ENCODE results near the gene SNX5.
A peak's percentile ranks its signal among the peaks of the same experiment; 100 is the strongest.

SNX5 gene

DNA sequence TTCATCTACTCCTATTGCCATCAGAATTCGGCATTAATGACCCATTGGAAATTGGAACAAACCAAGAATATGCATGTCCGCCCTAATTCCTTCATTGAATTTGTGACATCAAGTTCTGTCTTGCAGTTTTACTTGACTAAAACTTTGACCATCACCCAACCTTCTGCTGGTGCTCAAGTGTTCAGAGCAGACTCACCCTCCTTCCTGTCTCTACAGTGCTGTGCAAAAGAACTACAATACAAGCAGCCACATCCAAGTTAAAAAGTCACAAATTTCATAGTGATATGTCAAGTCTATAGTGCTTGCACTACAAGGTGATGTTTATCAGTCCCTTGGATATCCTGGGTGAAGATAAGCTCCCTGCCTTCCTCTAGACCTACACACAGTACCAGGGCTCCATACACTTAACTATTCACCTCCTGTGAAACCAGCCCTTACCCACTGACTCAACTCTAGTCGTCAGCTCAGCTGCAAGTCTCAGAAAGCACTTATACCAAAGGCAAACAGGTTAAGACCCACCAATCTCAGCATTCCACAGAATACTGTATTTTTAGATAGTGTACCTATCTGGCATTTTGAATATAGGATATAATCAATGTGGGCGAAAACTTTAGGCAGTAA, 23.6 kb downstream of the SNX5 start:
- peaks cover 26% of the 10 kb centered on the region for H3K79me2 ChIP-seq (ENCODE audit: control insufficient read depth, insufficient read depth, low read length)
- H3K79me1 ChIP-seq (ENCODE audit: low read length) = peaks cover 11% of the 10 kb centered on the region
- WGBS (ENCODE audit: extremely low coverage, insufficient coverage, low lambda C conversion rate) = no CpG with 5 or more reads among the region's 4 CpGs
- H3K4me1 ChIP-seq (ENCODE audit: control insufficient read depth, low read depth, low read length) = no peaks in the 10 kb centered on the region
- H3K9ac ChIP-seq (ENCODE audit: low read length) = no peak overlapping the region
- H3K4me3 ChIP-seq (ENCODE audit: low read length) = no peak overlapping the region
- no peak overlapping the region for H2BK5ac ChIP-seq (ENCODE audit: low read length)
- no peak for DNase-seq
- H2BK120ac ChIP-seq (ENCODE audit: low read depth, low read length) = no peak overlapping the region
- H3K36me3 ChIP-seq (ENCODE audit: control insufficient read depth, insufficient read depth, low read length) = peaks cover 35% of the 10 kb centered on the region
- H3K23ac ChIP-seq (ENCODE audit: low read length) = no peak overlapping the region
- H4K5ac ChIP-seq (ENCODE audit: low read length) = no peak overlapping the region
- H3K4me2 ChIP-seq (ENCODE audit: low read length) = no peak overlapping the region
- H3K56ac ChIP-seq (ENCODE audit: low read length) = no peak overlapping the region
- H3K18ac ChIP-seq (ENCODE audit: low read length) = no peak overlapping the region
- H3K27me3 ChIP-seq (ENCODE audit: insufficient read depth, low read length, poor library complexity) = no peaks in the 10 kb centered on the region
- no peak overlapping the region for H3K27ac ChIP-seq (ENCODE audit: low read depth, low read length)
- no peak overlapping the region for H2AK5ac ChIP-seq (ENCODE audit: low read length)
- no peak overlapping the region for H3K4ac ChIP-seq (ENCODE audit: low read depth, low read length)
- H2BK15ac ChIP-seq (replicated peaks; ENCODE audit: low read depth) = no peak overlapping the region
- H4K8ac ChIP-seq (ENCODE audit: low read depth, low read length) = no peak overlapping the region

GRCh38 chr20:17943343-17943742, 25.3 kb downstream of the SNX5 start:
- no CpG with 5 or more reads among the region's 3 CpGs for WGBS (ENCODE audit: extremely low coverage, insufficient coverage, low lambda C conversion rate)

DNA sequence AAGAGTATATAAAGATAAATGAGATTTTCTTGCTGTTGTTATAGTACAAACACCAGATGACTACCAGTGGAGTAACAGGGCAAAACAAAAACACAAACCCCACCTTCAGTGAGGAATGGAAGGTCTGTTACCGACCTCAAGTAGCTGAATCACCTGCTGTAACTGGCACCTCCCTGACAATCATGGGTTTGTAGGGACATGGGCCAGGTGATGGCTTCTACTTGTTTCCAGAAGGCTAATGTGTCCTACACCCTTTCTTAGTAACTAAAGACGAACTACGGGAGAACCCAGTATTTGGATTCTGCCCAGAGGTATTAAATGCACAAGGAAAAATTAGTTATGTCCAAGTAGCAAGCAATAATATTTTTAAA, 26.8 kb downstream of the SNX5 start:
- Histone ChIP-seq H4K5ac (ENCODE audit: low read length) (no peak overlapping the region), H3K27ac (ENCODE audit: low read depth, low read length) (no peak overlapping the region), H3K23ac (ENCODE audit: low read length) (no peak overlapping the region), H2AK5ac (ENCODE audit: low read length) (no peak overlapping the region), H2BK120ac (ENCODE audit: low read depth, low read length) (no peak overlapping the region), H3K4me3 (ENCODE audit: low read length) (no peak overlapping the region), H3K79me1 (ENCODE audit: low read length) (peaks cover 5% of the 10 kb centered on the region), H2BK15ac (replicated peaks; ENCODE audit: low read depth) (no peak overlapping the region), H4K8ac (ENCODE audit: low read depth, low read length) (no peak overlapping the region), H2BK5ac (ENCODE audit: low read length) (no peak overlapping the region), H3K4ac (ENCODE audit: low read depth, low read length) (no peak overlapping the region), H3K56ac (ENCODE audit: low read length) (no peak overlapping the region), H3K36me3 (ENCODE audit: control insufficient read depth, insufficient read depth, low read length) (peaks cover 24% of the 10 kb centered on the region), H3K27me3 (ENCODE audit: insufficient read depth, low read length, poor library complexity) (no peaks in the 10 kb centered on the region), H3K4me1 (ENCODE audit: control insufficient read depth, low read depth, low read length) (peaks cover 6% of the 10 kb centered on the region), H3K18ac (ENCODE audit: low read length) (no peak overlapping the region), H3K4me2 (ENCODE audit: low read length) (no peak overlapping the region), H3K79me2 (ENCODE audit: control insufficient read depth, insufficient read depth, low read length) (peaks cover 12% of the 10 kb centered on the region), H3K9ac (ENCODE audit: low read length) (no peak overlapping the region)
- WGBS (ENCODE audit: extremely low coverage, insufficient coverage, low lambda C conversion rate) = no CpG with 5 or more reads among the region's 3 CpGs
- DNase-seq = no peak

More at GRCh38 chr20:17943343-17943742, 25.3 kb downstream of the SNX5 start:
- no peaks in the 10 kb centered on the region for H3K27me3 ChIP-seq (ENCODE audit: insufficient read depth, low read length, poor library complexity)
- DNase-seq = no peak
- H4K8ac ChIP-seq (ENCODE audit: low read depth, low read length) = no peak overlapping the region
- no peak overlapping the region for H3K23ac ChIP-seq (ENCODE audit: low read length)
- H3K4me3 ChIP-seq (ENCODE audit: low read length) = no peak overlapping the region
- H3K79me1 ChIP-seq (ENCODE audit: low read length) = peaks cover 8% of the 10 kb centered on the region
- H3K79me2 ChIP-seq (ENCODE audit: control insufficient read depth, insufficient read depth, low read length) = peaks cover 15% of the 10 kb centered on the region
- no peak overlapping the region for H2BK5ac ChIP-seq (ENCODE audit: low read length)
- no peak overlapping the region for H3K18ac ChIP-seq (ENCODE audit: low read length)
- no peak overlapping the region for H2AK5ac ChIP-seq (ENCODE audit: low read length)
- no peak overlapping the region for H3K56ac ChIP-seq (ENCODE audit: low read length)
- no peak overlapping the region for H2BK15ac ChIP-seq (replicated peaks; ENCODE audit: low read depth)
- no peak overlapping the region for H3K4ac ChIP-seq (ENCODE audit: low read depth, low read length)
- no peak overlapping the region for H3K27ac ChIP-seq (ENCODE audit: low read depth, low read length)
- H2BK120ac ChIP-seq (ENCODE audit: low read depth, low read length) = no peak overlapping the region
- H3K36me3 ChIP-seq (ENCODE audit: control insufficient read depth, insufficient read depth, low read length) = peaks cover 28% of the 10 kb centered on the region
- no peak overlapping the region for H4K5ac ChIP-seq (ENCODE audit: low read length)
- H3K9ac ChIP-seq (ENCODE audit: low read length) = no peak overlapping the region
- H3K4me2 ChIP-seq (ENCODE audit: low read length) = no peak overlapping the region
- H3K4me1 ChIP-seq (ENCODE audit: control insufficient read depth, low read depth, low read length) = peaks cover 6% of the 10 kb centered on the region

DNA sequence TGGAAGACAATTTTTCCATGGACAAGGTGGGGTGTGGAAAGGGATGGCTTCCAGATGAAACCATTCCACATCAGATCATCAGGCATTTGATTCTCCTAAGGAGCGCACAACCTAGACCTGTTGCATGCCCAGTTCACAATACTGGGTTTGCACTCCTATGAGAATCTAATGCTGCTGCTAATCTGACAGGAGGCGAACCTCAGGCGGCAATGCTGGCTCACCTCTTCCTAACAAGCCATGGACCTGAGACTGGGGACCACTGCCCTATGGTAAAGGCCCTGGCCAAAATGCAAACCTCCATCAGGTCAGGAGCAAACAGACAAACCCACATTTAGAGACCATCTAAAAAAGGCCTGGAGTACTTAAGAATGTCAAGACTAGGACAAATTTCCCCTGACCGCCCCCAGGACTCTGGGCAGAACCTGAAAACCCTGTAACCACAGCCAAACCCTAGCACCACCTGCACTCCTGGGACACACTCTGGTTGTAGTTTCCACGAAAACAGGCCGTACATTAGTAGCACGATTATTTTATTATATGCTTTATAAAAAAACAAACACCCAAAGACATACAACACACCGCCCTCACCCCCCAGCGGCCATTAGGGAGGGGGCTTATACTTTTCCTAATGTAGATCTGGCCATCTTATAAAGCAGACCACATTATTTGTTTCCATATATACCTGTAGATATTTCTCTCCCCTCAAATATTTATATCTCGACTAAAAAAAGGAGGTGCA, 27.3 kb downstream of the SNX5 start:
- no peak overlapping the region for H4K5ac ChIP-seq (ENCODE audit: low read length)
- no peak overlapping the region for H3K4me2 ChIP-seq (ENCODE audit: low read length)
- no peak overlapping the region for H2BK5ac ChIP-seq (ENCODE audit: low read length)
- peaks cover 5% of the 10 kb centered on the region for H3K79me1 ChIP-seq (ENCODE audit: low read length)
- no peak overlapping the region for H3K18ac ChIP-seq (ENCODE audit: low read length)
- H3K9ac ChIP-seq (ENCODE audit: low read length) = no peak overlapping the region
- no peak overlapping the region for H3K4ac ChIP-seq (ENCODE audit: low read depth, low read length)
- no peak overlapping the region for H2AK5ac ChIP-seq (ENCODE audit: low read length)
- peaks cover 19% of the 10 kb centered on the region for H3K36me3 ChIP-seq (ENCODE audit: control insufficient read depth, insufficient read depth, low read length)
- no peak for DNase-seq
- no peak overlapping the region for H3K27ac ChIP-seq (ENCODE audit: low read depth, low read length)
- H2BK120ac ChIP-seq (ENCODE audit: low read depth, low read length) = no peak overlapping the region
- no peak overlapping the region for H3K4me3 ChIP-seq (ENCODE audit: low read length)
- H3K23ac ChIP-seq (ENCODE audit: low read length) = no peak overlapping the region
- H2BK15ac ChIP-seq (replicated peaks; ENCODE audit: low read depth) = no peak overlapping the region
- peaks cover 8% of the 10 kb centered on the region for H3K79me2 ChIP-seq (ENCODE audit: control insufficient read depth, insufficient read depth, low read length)
- no peak overlapping the region for H4K8ac ChIP-seq (ENCODE audit: low read depth, low read length)
- no peak overlapping the region for H3K56ac ChIP-seq (ENCODE audit: low read length)
- WGBS (ENCODE audit: extremely low coverage, insufficient coverage, low lambda C conversion rate) = no CpG with 5 or more reads among the region's 10 CpGs
- H3K27me3 ChIP-seq (ENCODE audit: insufficient read depth, low read length, poor library complexity) = no peaks in the 10 kb centered on the region
- peaks cover 6% of the 10 kb centered on the region for H3K4me1 ChIP-seq (ENCODE audit: control insufficient read depth, low read depth, low read length)

GRCh38 chr20:17940224-17940971, 28.2 kb downstream of the SNX5 start:
- peak; percentile 69 for DNase-seq
- Histone ChIP-seq H2BK5ac (ENCODE audit: low read length) (no peak overlapping the region), H3K4ac (ENCODE audit: low read depth, low read length) (no peak overlapping the region), H2BK120ac (ENCODE audit: low read depth, low read length) (no peak overlapping the region), H3K79me2 (ENCODE audit: control insufficient read depth, insufficient read depth, low read length) (peaks cover 4% of the 10 kb centered on the region), H3K4me1 (ENCODE audit: control insufficient read depth, low read depth, low read length) (peaks cover 9% of the 10 kb centered on the region), H3K27me3 (ENCODE audit: insufficient read depth, low read length, poor library complexity) (no peaks in the 10 kb centered on the region), H3K18ac (ENCODE audit: low read length) (no peak overlapping the region), H3K9ac (ENCODE audit: low read length) (no peak overlapping the region), H4K8ac (ENCODE audit: low read depth, low read length) (no peak overlapping the region), H3K36me3 (ENCODE audit: control insufficient read depth, insufficient read depth, low read length) (peaks cover 14% of the 10 kb centered on the region), H3K79me1 (ENCODE audit: low read length) (peaks cover 4% of the 10 kb centered on the region), H3K4me3 (ENCODE audit: low read length) (no peak overlapping the region), H3K4me2 (ENCODE audit: low read length) (no peak overlapping the region), H3K23ac (ENCODE audit: low read length) (no peak overlapping the region), H3K27ac (ENCODE audit: low read depth, low read length) (no peak overlapping the region), H2AK5ac (ENCODE audit: low read length) (no peak overlapping the region), H3K56ac (ENCODE audit: low read length) (no peak overlapping the region), H2BK15ac (replicated peaks; ENCODE audit: low read depth) (no peak overlapping the region), H4K5ac (ENCODE audit: low read length) (no peak overlapping the region)
- no CpG with 5 or more reads among the region's 6 CpGs for WGBS (ENCODE audit: extremely low coverage, insufficient coverage, low lambda C conversion rate)

All from mesendoderm (in vitro differentiated cells).